Putamen (tissue), 1 donor: Measurements from ENCODE around the gene SRGAP3.

Experiments used
- DNase-seq: peaks from one replicate; pipeline ENCODE4 v3.0.0-alpha.2; 2016; ENCODE audit warnings: low spot score

The SRGAP3 gene

DNA sequence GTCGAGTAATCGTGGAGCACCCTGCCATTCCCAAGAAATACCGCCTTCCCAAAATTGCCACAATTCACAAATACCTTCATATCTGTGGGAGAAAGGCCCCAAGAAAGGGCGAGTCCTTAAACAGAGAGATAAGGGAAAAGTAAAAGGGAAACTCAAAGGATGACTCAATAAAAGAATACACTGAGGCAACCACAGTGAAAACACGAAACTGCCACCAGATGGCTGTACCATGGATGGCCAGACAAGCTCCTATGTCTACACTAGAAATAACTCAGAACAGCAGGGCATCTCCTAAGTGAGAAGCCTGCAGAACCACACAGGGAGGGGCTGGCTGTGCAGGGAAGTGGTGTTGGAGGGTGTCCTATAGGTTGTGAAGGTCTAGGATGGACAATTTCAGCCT lies 25.0 kb downstream of the SRGAP3 start:
- DNase-seq, result no peak

DNA sequence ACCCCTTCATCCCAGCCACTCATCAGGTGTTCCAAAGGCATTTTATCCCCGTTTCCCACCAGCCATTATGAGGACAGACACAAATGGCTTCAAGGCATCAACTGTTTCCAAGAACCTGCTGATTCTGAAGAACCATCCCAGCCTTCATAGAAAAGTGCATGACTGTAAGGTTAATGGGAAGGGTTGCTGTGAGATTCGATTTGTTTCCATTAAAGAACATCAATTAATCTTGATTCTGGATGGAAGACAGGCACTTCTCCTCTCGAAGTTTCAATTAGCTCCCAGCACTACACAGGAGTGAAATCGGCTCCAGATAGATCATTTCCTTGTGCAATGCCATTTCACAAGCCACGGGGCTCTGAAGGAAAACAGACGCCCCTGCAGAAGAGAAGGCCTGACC lies 25.8 kb downstream of the SRGAP3 start:
- DNase-seq, result no peak

DNA sequence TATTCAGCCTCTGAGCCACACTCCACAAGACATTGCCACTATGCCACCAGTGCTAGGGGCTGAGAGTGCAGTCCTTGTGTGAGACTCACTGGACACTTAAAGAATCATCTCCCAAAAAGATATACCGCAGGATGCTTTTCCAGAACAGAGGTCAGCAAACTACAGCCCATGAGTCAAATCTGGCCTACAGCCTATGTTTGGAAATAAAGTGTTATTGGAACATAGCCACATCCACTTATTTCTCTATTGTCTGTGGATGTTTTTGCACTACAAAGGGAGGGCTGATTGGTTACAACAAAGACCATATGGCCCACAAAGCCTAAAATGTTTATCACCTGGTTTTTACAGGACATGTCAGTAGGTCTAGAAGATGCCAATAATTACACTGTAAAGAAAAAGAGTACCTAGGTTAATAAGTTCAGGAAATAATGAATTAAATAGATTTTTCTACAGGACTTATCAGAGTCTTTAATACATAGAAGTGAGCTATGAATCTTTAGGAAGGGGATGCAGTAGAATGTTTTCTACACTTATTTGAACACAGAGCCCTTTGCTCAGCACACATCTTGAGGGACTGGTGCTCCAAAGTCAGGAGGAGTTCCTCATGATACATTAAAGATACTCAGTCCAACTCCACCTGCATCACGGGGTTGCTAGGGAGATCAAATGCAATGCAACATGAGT lies 26.3 kb downstream of the SRGAP3 start:
- DNase-seq, result no peak

DNA sequence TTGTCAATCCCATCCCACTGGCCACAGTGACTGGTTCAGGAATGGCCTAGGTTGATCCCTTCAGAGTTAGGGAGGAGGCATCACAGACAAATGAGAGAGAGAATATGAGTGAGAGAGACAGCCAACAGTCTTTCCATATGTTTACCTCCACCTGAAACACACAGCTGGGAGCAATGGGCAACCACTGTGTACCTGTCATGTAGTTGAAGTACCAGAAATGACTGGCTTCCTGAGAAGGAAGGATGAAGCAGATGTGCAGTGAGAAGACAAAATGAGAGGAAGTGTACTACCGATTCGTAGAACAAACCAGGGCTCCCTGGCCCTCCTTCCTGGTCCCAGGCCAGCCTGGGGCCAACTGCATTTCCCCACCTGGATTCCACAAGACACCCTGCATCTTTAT lies 27.4 kb downstream of the SRGAP3 start:
- DNase-seq, result no peak

DNA sequence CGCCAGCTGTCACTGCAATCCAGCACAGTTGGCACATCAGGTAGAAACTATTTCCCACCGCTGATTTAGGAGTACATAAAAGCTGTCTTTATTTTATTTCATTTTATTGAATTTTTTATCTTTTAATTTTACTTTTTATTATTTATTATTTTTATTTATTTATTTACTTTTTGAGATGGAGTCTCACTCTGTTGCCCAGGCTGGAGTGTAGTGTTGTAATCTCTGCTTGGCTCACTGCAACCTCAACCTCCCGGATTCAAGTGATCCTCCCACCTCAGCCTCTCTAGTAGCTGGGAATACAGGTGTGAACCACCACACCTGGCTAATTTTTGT lies 31.0 kb downstream of the SRGAP3 start:
- no peak for DNase-seq

DNA sequence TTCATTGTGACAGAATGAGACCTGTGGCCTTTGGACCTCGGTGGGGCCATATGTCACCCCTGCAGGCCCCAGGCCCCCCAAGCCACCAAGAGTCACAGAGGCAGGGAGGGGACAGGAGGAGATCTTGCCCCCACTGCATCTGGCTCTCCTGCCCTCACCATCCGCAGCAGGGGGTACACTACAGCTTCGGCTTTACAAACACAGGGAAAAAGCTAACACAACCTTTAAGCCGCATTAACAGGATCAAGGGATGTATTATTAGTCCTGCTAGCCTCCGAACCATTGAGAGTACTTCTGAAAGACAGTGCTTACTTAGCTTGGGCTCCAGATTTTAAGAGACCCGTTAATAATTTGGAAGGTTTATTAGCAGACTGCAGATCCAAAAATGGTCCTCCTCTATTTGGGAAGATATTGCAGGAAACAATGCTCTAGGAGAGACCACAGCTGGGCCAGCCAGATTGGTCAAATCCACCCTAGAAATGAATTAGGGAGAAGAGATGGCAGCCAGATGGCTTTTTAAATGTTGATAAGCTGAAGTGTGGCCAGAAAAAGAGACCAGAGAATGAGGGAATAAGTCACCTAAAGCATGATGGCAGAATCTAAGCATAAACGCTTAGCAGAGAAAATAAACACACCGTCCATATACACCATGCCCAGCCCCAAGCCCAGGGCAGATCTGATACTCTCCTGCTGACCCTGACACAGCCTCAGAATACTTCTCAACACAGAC lies 31.5 kb downstream of the SRGAP3 start:
- DNase-seq, result no peak

DNA sequence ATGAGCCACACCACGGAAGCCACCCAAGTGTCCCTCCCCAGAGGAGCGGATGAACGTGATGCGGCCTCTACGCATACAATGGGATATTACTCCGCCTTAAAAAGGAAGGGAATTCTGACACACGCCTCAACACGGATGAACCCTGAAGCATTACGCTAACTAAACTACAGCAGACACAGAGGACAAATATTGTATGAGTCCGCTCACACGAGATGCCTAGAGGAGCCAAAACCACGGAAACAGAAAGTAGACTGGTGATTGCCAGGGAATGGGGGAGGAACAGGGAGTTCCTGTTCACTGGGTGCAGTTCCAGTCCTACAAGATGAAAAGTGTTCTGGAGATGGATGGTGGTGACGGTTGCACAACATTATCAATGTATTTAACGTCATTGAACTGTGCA lies 32.7 kb downstream of the SRGAP3 start:
- no peak for DNase-seq

DNA sequence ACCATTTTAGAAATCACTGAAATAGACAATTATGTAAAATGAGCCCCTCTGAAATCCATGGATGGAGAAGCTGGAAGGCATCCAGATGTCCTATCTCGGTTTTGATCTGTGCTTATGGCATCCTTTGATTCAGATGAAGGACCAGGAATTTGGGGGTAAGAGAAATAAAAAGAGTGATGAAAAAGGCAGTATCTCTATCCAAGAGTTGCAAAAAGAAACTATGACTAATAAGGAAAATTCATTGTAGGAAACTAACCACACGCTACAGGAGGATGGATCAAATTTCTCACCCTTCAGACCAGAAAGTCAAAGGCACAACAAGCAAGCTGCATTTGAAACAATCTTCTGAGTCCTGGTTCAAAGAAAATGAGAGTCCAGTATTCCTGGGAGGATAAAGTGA lies 34.8 kb downstream of the SRGAP3 start:
- no peak for DNase-seq

DNA sequence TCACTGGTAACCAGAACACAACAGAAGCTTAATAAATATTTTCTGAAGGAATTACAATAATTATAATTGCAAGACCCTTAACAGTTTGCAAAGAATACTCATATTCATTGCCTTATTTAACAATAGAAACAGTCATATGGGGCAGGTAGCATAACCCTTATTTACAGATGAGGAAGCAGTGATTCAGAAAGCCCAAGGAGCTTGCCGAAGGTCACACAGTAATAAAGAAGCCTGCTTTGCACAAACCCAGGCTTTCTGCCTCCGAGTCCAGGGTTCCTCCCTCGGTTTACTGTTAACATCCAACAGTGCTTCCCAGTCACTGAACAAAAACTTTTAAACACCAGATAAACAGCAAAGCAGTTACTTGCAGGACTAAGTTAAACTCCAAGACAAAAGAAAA lies 35.3 kb downstream of the SRGAP3 start:
- no peak for DNase-seq

DNA sequence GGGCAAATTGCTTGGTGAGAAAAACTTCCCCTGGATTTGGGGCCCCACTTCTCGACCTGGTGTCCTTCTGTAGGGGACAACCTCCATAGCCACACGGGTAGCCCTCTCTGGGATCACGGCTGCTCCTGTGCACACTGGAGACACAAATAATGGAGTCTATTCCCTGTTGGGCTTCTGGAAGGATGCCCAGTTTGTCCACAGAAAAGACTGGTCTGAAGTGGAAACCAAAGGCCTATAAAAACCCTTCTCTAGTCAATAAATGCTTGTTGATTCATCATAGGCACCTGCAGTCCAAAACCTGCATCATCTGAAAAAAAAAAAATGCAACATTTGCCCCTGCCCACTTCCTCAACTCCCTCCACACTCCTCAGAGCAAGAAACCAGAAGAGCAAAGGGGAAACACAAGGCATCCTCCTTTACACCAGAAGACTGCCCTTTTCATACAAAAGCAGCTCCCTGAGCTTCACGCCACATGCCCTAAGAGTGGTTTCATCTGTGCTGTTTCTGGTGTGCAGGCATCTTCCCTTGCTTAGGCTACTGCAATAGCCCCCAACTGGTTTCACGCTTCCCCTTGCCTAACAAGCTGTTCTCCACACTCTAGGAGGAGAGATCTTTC lies 36.3 kb downstream of the SRGAP3 start:
- DNase-seq, result no peak

DNA sequence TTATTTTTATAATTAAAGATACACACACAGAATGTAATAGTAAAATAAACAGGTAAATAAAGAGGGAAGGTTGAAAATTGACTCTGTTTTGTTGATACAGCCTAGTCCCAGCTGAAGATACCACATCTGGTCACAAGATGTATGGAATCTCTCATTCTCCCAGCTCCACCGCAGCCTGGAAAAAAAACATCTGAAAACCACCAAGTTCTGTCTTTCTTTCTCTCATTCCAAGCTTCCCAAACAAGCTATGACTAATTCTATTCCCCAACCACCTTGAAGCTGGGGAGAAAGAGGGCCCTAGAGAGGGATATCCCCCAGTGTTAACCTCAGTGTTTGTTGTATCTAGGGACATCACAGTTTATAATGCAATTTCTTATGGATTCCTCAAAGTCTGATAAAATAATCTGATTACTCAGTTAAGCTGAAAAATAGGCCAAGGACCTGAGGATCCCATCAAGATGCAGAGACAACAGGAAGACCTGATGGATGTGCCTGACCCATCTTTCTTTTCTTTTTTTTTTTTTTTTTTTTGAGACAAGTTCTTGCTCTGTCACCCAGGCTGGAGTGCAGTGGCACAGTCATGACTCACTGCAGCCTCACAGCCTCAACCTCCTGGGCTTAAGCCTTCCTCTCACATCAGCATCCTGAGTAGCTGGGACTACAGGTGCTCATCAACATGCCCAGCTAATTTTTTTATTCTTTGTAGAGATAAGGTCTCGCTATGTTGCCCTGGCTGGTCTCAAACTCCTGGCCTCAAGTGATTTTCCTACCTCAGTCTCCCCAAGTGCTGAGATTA lies 38.1 kb downstream of the SRGAP3 start:
- DNase-seq, result no peak

DNA sequence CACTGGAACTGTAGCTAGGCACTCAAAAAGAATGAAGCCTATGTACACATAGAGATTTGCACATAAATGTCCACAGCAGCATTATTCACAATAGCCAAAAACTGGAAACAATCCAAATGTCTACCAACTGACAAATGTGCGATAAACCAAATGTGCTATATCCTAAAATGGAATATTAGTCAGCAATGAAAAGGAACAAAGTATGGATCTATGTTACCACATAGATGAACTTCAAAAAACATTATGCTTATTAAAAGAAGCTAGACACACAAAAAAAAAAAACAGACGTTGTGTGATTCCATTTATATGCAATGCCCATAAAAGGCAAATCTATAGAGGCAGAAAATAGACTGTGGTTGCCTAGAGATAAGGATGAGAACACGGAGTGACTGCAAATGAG lies 39.7 kb downstream of the SRGAP3 start:
- no peak for DNase-seq

DNA sequence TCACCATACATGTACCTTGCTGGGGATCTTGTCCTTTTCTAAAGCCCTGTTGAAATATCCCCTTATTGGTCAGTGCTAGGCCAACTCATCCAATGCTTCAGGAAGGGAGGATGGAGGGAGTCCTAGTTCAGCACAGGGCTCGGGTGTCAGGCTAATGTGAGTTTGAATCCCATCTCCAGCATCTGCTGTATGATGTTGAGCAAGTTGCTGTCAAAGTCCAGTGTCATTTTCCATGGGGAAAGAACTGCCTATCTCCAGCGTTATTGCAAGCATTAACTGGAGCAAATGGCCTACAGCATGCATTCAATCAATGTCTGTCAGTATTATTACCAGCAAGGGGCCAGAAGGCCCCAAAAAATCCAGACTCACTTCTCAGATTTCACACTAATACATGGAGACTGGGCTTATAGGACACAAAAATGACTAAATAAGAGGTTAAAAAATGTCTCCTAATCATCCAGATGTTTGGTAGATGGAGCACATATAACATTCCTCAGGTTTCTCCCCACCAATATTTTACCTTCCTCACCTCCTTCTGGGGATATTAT lies 40.8 kb downstream of the SRGAP3 start:
- DNase-seq, result no peak

DNA sequence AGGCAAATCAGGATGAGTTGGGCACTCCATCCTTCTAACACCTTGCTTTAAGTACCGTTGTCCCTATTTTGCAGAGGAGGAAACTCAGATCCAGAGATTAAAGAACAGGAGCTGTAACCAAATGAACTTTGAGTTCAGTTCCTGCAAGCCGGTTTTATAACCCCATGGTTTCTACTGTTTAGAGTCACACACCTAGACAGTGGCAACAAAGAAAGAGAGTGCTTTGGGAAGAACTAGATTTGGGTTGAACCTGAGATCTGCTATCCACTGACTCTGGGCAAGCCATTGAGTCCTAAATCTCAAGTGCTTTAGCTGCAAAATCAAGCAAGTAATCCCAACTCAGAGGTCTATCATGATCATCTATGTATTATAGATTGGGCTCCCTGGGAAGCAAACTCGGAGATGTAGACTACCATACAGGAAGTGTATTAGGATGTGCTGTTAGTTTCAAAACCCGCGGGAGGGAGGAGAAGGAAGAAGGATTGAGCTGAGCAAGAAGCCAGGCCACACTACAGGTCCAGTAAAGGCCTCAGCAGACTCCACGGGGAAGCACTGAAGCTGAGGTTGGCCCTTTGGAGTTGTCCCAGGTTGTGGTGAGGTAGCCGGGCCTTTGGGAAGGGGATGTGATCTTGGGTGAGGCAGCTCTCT lies 42.2 kb downstream of the SRGAP3 start:
- no peak for DNase-seq

DNA sequence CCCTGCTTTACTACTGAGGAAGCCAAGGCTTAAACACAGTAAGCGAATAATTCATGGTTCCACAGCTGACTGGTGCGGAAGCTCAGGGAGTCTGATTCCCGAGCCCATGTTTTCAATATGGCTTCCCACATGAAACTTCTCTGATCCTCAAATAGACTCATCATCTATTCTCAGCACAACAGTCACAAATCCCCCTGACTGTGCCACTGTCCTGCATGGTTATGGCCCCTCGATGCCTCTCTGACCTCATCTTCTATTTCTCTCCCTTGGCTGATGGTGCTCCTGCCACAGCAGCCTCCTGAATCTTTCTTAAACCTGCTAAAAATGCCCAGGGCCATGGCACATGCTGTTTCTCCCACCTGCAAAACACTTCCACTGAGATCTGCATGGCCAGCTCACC lies 43.2 kb downstream of the SRGAP3 start:
- no peak for DNase-seq

DNA sequence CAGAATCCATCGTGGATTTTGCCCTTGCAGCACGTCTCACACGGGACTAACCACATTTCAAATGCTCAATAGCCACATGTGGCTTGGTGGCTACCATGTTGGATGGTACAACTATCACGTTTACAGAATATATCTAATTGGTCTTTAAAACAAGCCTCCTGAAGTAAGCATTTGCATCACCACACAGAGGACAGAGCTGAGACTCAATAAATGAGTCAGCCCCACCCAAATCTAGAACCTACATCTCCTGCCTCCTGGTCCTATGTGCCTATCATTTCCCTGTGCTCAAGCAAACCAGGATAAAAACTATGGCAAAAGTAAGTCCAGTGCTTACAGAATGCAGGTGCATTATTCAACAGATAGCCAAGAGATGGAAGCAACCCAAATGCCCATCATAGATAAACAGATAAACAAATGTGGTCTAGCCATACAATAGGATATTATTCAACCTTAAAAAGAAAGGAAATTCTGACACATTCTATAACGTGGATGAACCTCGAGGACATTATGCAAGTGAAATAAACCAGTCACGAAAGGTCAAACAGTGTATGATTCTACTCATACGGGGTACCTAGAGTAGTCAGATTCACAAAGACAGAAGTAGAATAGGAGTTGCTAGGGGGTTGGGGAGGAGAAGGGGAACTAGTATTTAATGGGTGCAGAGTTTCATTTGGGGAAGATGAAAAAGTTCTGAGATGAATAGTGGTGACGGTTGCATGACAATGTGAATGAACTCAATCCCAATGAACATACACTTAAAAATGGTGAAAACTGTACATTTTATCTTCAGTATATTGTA lies 43.9 kb downstream of the SRGAP3 start:
- no peak for DNase-seq

DNA sequence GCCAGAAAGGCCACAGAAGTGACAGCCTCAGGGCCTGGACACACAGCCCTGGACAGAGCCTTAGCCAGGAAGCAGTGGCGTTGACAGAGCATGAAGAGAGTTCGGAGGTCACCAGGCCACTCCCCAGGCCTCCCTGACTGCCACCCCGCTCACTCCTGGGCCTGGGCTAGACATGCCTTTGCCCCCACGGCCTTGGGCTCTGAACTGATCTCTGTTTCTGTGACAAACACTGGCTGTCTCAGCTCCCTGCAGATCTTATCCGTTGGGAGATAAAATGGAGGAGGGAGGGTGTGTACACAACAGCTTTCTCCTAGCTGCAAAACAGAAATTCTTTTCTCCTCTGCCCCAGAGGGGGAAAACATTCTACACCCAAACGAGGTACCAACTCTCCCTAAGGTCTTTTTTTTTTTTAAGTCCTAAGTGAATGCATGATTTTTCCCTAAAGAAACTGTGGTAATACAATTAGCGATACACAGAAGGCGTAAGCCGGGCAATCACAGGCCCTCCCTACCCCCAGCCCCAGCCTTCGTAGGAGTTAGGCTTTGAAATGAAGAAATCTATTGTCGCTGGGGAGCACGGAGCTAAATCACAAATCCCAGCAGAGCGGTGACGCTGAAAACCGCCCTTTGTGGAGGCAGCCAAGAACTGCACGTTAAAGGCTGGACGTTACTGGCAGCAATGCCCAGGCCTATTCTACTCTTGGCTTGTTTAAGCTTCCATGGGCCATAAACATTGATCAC lies 45.0 kb downstream of the SRGAP3 start:
- peak; percentile 72 for DNase-seq

DNA sequence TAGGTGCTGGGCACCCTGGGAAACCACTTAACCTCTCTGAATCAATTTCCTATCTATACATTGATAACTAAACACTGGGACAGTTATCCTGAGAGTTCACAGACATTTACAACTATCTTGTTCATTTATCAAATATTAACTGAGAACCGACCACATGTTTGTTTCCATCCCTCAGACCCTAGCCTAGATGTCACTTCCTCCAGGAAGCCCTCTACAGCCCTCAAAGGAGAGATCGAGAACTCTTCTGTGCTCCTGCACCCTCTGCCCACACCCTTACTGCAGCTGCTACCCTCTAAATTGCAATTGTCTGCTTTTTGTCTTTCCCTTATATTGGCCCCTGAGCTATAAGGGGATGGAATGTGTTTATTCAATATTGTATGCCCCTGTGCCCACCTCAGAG lies 46.1 kb downstream of the SRGAP3 start:
- no peak for DNase-seq

DNA sequence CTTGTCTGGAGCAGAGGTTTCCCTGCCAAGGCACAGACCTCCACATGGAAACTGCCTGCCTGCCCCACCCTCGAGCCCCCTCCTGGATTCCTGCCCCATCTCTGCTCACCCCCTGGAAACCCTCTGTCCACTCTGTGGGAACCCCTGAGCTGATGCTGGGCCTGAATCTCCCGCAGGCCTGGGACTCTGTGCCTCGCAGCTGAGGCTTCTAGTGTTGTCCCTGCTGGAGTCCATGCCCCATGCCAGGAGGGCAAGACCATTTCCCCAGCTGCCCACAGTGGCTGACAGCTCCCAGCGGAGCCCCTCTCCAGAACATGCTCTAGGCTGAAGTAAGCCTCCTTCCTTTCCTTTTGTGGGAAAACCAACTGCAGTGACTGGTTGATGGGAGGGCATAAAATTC lies 46.9 kb downstream of the SRGAP3 start:
- DNase-seq, result no peak

DNA sequence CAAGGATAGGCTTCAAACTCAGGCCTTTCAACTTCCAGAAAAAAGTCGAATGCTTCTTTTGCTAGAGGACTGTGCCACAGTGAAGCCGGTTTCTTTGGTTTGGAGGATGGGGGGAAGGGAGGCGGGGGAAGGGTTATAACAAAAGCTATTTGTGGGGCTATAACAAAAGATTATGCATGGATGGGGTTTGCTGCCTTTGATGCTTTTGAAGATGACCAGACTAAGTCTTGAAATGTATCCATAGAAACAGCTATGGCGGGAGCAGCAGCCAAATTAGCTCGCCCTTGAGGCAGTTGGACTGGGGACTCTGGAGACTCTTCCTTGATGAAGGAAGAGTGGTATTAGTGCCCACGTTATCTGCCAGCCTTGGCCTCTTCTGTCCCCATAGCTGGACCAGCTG lies 47.5 kb downstream of the SRGAP3 start:
- DNase-seq, result no peak

DNA sequence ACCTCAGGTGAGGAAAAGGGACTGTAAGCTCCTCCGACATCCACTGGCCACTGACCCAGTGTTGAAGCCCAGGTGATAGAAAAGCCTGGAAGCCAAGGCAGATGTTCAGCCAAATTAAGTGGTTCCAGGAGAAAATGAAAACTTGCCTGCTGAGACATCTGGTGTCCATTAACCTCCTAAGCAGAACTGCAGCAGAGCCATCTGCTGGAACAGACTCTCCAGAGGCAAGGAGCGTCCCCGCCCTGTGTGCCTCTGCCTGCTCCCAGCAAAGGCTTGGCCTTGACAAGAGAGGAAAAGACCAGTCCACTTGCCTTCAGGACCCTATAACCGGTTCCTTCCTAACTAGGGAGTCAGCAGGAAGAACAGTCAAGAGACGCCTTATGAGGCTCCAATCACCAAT lies 48.2 kb downstream of the SRGAP3 start:
- no peak for DNase-seq
